ENCODE results near the gene PKLR. TPM values are rescaled to one million over a fixed set of nuclear protein-coding genes. Genes with fewer than 3 reads are reported as not detected.
A peak's percentile ranks its signal among the peaks of the same experiment; 100 is the strongest.
"Not testable (repeated sequence)": the region's sequence is repeated elsewhere in the genome, so short reads cannot be mapped to it uniquely, and the experiment has no call there.

The PKLR gene
- total and polyA plus RNA-seq, 2 donors (not counting 1 experiment from before 2014, with no cell fraction given), result not detected

DNA sequence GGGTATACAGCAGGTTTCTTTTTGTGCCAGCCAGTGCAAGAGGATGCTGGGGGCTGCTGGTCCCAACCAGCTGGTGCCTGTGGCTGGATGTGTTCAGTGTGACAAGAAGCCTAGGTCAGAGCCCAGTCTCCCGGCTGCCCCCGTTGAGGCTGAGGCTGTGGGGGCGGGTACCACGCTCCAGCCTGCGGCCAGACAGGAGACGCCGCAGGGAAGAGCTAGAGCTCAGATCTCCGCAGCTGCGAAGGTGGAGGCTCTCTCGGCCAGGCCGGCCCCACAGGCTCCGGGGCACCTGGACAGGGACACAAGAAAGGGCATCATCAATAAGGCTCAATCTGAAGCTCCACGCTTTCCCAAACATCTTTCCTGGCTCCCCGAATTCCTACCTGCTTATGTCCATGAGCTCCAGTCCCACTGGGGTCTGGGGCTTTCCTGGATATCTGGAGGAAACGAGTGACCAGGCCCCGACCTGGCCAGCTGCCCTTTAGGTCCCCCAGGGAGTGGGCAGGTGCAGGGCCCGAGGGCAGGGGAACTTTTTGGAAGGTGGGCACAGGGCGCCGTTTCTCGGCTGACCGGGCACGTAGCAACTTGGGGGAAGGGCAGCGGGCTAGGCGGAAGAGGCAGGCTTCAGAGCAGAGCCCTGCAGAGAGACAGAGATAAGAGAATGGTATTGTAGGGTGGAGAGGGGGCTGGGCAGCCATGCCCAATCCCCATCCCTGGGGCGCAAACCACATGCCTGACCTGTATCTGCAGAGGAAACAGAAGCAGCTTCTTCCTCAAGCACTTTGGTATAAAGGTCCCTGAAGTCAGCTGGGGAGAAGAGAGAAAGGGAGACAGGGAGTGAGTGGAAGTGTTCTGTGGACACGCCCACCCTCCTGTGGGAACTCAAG, 53.3 kb downstream of the PKLR start:
- Histone ChIP-seq H3K27ac (ENCODE audit: insufficient read depth, low read length) (no peak overlapping the region), H4K20me1 (ENCODE audit: control insufficient read depth, extremely low read depth, insufficient read depth, low read length) (no peaks in the 10 kb centered on the region), H3K9me3 (ENCODE audit: control insufficient read depth, insufficient read depth, low read depth, low read length) (no peaks in the 10 kb centered on the region), H3K4me2 (ENCODE audit: extremely low read depth, insufficient read depth, low read length) (no peak overlapping the region), H3K79me2 (ENCODE audit: control insufficient read depth, insufficient read depth, low read length) (peaks cover 1% of the 10 kb centered on the region), H3K4me1 (ENCODE audit: control insufficient read depth, extremely low read depth, insufficient read depth, low read length) (peaks cover 9% of the 10 kb centered on the region), H3K4me3 (replicated peaks in 1 of 4; ENCODE audit: control extremely low read depth in 1 of 4, insufficient read depth in 1 of 4, low read depth in 3 of 4, low read length in 4 of 4) (no peak overlapping the region), H2AFZ (ENCODE audit: low read length) (no peak overlapping the region), H3K27me3 (ENCODE audit: control insufficient read depth, insufficient read depth, low read length) (no peaks in the 10 kb centered on the region), H3K9ac (ENCODE audit: insufficient read depth, low read length) (no peak overlapping the region), H3K36me3 (ENCODE audit: control insufficient read depth, insufficient read depth, low read length) (peaks cover 13% of the 10 kb centered on the region)
- DNase-seq (ENCODE audit: low read depth in 2 of 2), result no peak
- TF ChIP-seq, protein P1, sequence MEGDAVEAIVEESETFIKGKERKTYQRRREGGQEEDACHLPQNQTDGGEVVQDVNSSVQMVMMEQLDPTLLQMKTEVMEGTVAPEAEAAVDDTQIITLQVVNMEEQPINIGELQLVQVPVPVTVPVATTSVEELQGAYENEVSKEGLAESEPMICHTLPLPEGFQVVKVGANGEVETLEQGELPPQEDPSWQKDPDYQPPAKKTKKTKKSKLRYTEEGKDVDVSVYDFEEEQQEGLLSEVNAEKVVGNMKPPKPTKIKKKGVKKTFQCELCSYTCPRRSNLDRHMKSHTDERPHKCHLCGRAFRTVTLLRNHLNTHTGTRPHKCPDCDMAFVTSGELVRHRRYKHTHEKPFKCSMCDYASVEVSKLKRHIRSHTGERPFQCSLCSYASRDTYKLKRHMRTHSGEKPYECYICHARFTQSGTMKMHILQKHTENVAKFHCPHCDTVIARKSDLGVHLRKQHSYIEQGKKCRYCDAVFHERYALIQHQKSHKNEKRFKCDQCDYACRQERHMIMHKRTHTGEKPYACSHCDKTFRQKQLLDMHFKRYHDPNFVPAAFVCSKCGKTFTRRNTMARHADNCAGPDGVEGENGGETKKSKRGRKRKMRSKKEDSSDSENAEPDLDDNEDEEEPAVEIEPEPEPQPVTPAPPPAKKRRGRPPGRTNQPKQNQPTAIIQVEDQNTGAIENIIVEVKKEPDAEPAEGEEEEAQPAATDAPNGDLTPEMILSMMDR (conservative IDR thresholded peaks at IDR 0.05 in 1 of 2, IDR thresholded peaks at IDR 0.05 in 1 of 2; ENCODE audit: low read depth in 1 of 2, low read length in 2 of 2), result no peak
- TF ChIP-seq EZH2 (IDR thresholded peaks at IDR 0.05; ENCODE audit: low read length, missing control alignments), result no peak

GRCh38 chr1:155246796-155247195, 54.4 kb downstream of the PKLR start:
- H3K27ac ChIP-seq (ENCODE audit: insufficient read depth, low read length); H3K79me2 ChIP-seq (ENCODE audit: control insufficient read depth, insufficient read depth, low read length); H4K20me1 ChIP-seq (ENCODE audit: control insufficient read depth, extremely low read depth, insufficient read depth, low read length); H3K4me2 ChIP-seq (ENCODE audit: extremely low read depth, insufficient read depth, low read length); H3K27me3 ChIP-seq (ENCODE audit: control insufficient read depth, insufficient read depth, low read length); H2AFZ ChIP-seq (ENCODE audit: low read length); H3K4me3 ChIP-seq (replicated peaks in 1 of 4; ENCODE audit: control extremely low read depth in 1 of 4, insufficient read depth in 1 of 4, low read depth in 3 of 4, low read length in 4 of 4); H3K9ac ChIP-seq (ENCODE audit: insufficient read depth, low read length); DNase-seq (ENCODE audit: low read depth in 2 of 2); H3K9me3 ChIP-seq (ENCODE audit: control insufficient read depth, insufficient read depth, low read depth, low read length): not testable (repeated sequence)
- peaks cover 13% of the 10 kb centered on the region for H3K36me3 ChIP-seq (ENCODE audit: control insufficient read depth, insufficient read depth, low read length)
- H3K4me1 ChIP-seq (ENCODE audit: control insufficient read depth, extremely low read depth, insufficient read depth, low read length), result peaks cover 12% of the 10 kb centered on the region

DNA sequence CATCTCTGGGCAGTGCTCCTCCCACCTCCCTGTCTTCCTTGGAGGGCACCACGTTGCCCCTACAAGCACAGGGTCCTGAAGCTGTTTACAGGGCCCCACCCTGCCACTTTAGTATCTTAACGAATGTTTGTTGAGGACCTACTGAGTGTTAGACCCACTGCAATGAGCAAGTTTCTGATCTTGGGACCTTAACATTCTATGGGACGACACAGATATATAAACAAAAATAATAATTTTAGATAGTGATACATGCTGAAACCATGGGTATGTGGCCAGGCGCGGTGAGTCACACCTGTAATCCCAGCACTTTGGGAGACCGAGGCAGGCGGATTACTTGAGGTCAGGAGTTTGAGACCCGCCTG, 56.1 kb downstream of the PKLR start:
- no peak for TF ChIP-seq EZH2 (IDR thresholded peaks at IDR 0.05; ENCODE audit: low read length, missing control alignments)
- TF ChIP-seq, protein P1 (conservative IDR thresholded peaks at IDR 0.05 in 1 of 2, IDR thresholded peaks at IDR 0.05 in 1 of 2; ENCODE audit: low read depth in 1 of 2, low read length in 2 of 2), result no peak
- H3K4me3 ChIP-seq (replicated peaks in 1 of 4; ENCODE audit: control extremely low read depth in 1 of 4, insufficient read depth in 1 of 4, low read depth in 3 of 4, low read length in 4 of 4), result peak overlapping the region; percentile 65 to 72 (median 68)
- peaks cover 16% of the 10 kb centered on the region for H3K4me1 ChIP-seq (ENCODE audit: control insufficient read depth, extremely low read depth, insufficient read depth, low read length)
- peak overlapping the region; percentile 93 for H3K4me2 ChIP-seq (ENCODE audit: extremely low read depth, insufficient read depth, low read length)
- H3K79me2 ChIP-seq (ENCODE audit: control insufficient read depth, insufficient read depth, low read length), result peaks cover 6% of the 10 kb centered on the region
- H3K27me3 ChIP-seq (ENCODE audit: control insufficient read depth, insufficient read depth, low read length), result no peaks in the 10 kb centered on the region
- no peak for DNase-seq (ENCODE audit: low read depth in 2 of 2)
- peak overlapping the region; percentile 85 for H3K27ac ChIP-seq (ENCODE audit: insufficient read depth, low read length)
- peaks cover 10% of the 10 kb centered on the region for H3K36me3 ChIP-seq (ENCODE audit: control insufficient read depth, insufficient read depth, low read length)
- peak overlapping the region; percentile 96 for H2AFZ ChIP-seq (ENCODE audit: low read length)
- H3K9me3 ChIP-seq (ENCODE audit: control insufficient read depth, insufficient read depth, low read depth, low read length), result no peaks in the 10 kb centered on the region
- H3K9ac ChIP-seq (ENCODE audit: insufficient read depth, low read length), result peak overlapping the region; percentile 57
- no peaks in the 10 kb centered on the region for H4K20me1 ChIP-seq (ENCODE audit: control insufficient read depth, extremely low read depth, insufficient read depth, low read length)
